C4-2B (cell line): Measurements from ENCODE around the gene THEMIS2.

ENCODE experiments used
- CTCF ChIP-seq: fragments of 450-650 bp; conservative IDR thresholded peaks from 2 replicates; pipeline ENCODE4 v1.5.1; 2017; ENCODE audit warnings: mild to moderate bottlenecking
- ZFX ChIP-seq: fragments of 450-650 bp; IDR thresholded peaks from 2 replicates; pipeline ENCODE4 v1.6.1; 2017

GRCh38 chr1:27862671-27863537 lies 9.4 kb upstream of the THEMIS2 start:
- TF ChIP-seq CTCF (no peak), ZFX (no peak)
